CD14-positive monocyte (primary cell): ENCODE results near the gene PHB1. TPM values are rescaled to one million over a fixed set of nuclear protein-coding genes. Genes with fewer than 3 reads are reported as not detected.

ENCODE experiments used
- DNase-seq, 3 donors: peaks; one replicate each; pipeline ENCODE4 v3.0.0-alpha.2; 2011 to 2022
- H2AFZ ChIP-seq: 2 replicates; pipeline ENCODE4 v1.6.0; 2012; ENCODE audit warnings: mild to moderate bottlenecking, low read depth, low read length, inconsistent platforms; ENCODE audit not compliant: insufficient read depth, poor library complexity, severe bottlenecking
- H3K27ac ChIP-seq, 2 donors: 1 replicate in 1 of 2; 2 replicates in 1 of 2; pipeline ENCODE4 v1.5.1; 2012 to 2013; ENCODE audit warnings: low read length in 2 of 2, control low read depth in 1 of 2, inconsistent platforms in 1 of 2, low read depth in 1 of 2, mild to moderate bottlenecking in 1 of 2
- H3K27me3 ChIP-seq, 2 donors: one replicate each; pipeline versions ENCODE4 v1.6.0 to v1.6.1; 2011 to 2013; ENCODE audit warnings: low read length in 2 of 2; ENCODE audit not compliant: control insufficient read depth in 2 of 2, insufficient read depth in 2 of 2
- H3K36me3 ChIP-seq, 2 donors: replicated peaks in 1 of 2; 1 replicate in 1 of 2; 2 replicates in 1 of 2; pipeline versions ENCODE4 v1.5.1 to v1.6.1; 2012 to 2013; ENCODE audit warnings: low read length in 2 of 2, control low read depth in 1 of 2, inconsistent platforms in 1 of 2, mild to moderate bottlenecking in 1 of 2; ENCODE audit not compliant: insufficient read depth in 2 of 2, control insufficient read depth in 1 of 2
- H3K4me1 ChIP-seq, 2 donors: 1 replicate in 1 of 2; 2 replicates in 1 of 2; pipeline versions ENCODE4 v1.5.1 to v1.6.1; 2012 to 2013; ENCODE audit warnings: low read length in 2 of 2, control low read depth in 1 of 2, inconsistent platforms in 1 of 2, mild to moderate bottlenecking in 1 of 2, moderate library complexity in 1 of 2; ENCODE audit not compliant: insufficient read depth in 2 of 2, control insufficient read depth in 1 of 2
- H3K4me2 ChIP-seq: replicated peaks from 2 replicates; pipeline ENCODE3; 2012; ENCODE audit warnings: low read length, moderate library complexity, mild to moderate bottlenecking; ENCODE audit not compliant: poor library complexity, severe bottlenecking; ENCODE audit errors: extremely low read depth
- H3K4me3 ChIP-seq, 3 experiments: fragments of 200-600 bp in 1 of 3; sonication (generic) in 1 of 3; replicated peaks in 1 of 3; 1 replicate in 2 of 3; 2 replicates in 1 of 3; pipeline ENCODE4 v1.5.1; 2011 to 2013; ENCODE audit warnings: low read length in 3 of 3, mild to moderate bottlenecking in 3 of 3, control low read depth in 2 of 3, low read depth in 2 of 3, inconsistent platforms in 1 of 3, moderate library complexity in 1 of 3
- H3K79me2 ChIP-seq: 2 replicates; pipeline ENCODE4 v1.6.0; 2012; ENCODE audit warnings: mild to moderate bottlenecking, control low read depth, inconsistent platforms, low read length, moderate library complexity; ENCODE audit not compliant: insufficient read depth
- H3K9ac ChIP-seq: 2 replicates; pipeline ENCODE4 v1.6.0; 2017; ENCODE audit warnings: low read length, mild to moderate bottlenecking; ENCODE audit not compliant: insufficient read depth, poor library complexity, severe bottlenecking
- H3K9me3 ChIP-seq, 2 donors: replicated peaks in 1 of 2; 1 replicate in 1 of 2; 2 replicates in 1 of 2; pipeline versions ENCODE4 v1.5.1 to v1.6.1; 2012 to 2013; ENCODE audit warnings: low read length in 2 of 2, control low read depth in 1 of 2; ENCODE audit not compliant: control insufficient read depth in 1 of 2, insufficient read depth in 1 of 2
- H4K20me1 ChIP-seq: 2 replicates; pipeline ENCODE4 v1.6.0; 2012; ENCODE audit warnings: mild to moderate bottlenecking, low read length, control low read depth, moderate library complexity; ENCODE audit not compliant: insufficient read depth
- H3K27ac Mint-ChIP-seq, 7 donors: one replicate each; pipeline ENCODE4 v1.8.0; 2020; ENCODE audit warnings: mild to moderate bottlenecking in 7 of 7, mixed read lengths in 7 of 7, moderate library complexity in 6 of 7, inconsistent platforms in 2 of 7
- H3K27me3 Mint-ChIP-seq, 3 donors: one replicate each; pipeline ENCODE4 v1.8.0; 2021 to 2022; ENCODE audit warnings: low read depth in 3 of 3, mild to moderate bottlenecking in 3 of 3, mixed read lengths in 3 of 3, moderate library complexity in 3 of 3, inconsistent platforms in 1 of 3
- H3K36me3 Mint-ChIP-seq, 2 donors: one replicate each; pipeline ENCODE4 v1.8.0; 2020; ENCODE audit warnings: mixed read lengths in 2 of 2, inconsistent platforms in 1 of 2, mild to moderate bottlenecking in 1 of 2
- H3K4me1 Mint-ChIP-seq: one replicate; pipeline ENCODE4 v1.8.0; 2020; ENCODE audit warnings: mild to moderate bottlenecking, mixed read lengths
- H3K4me3 Mint-ChIP-seq, 2 donors: one replicate each; pipeline ENCODE4 v1.8.0; 2020; ENCODE audit warnings: mild to moderate bottlenecking in 2 of 2, mixed read lengths in 2 of 2, moderate library complexity in 1 of 2
- H3K9me3 Mint-ChIP-seq, 7 donors: one replicate each; pipeline ENCODE4 v1.8.0; 2020 to 2022; ENCODE audit warnings: mixed read lengths in 7 of 7, mild to moderate bottlenecking in 6 of 7, moderate library complexity in 6 of 7, inconsistent platforms in 2 of 7
- CTCF ChIP-seq: fragments of 200-600 bp; IDR thresholded peaks from one replicate; pipeline ENCODE4 v1.8.0; 2022; ENCODE audit warnings: antibody characterized with exemption, mild to moderate bottlenecking
- WGBS: methylation state at CpG from one replicate; pipeline ENCODE4 v1.1.5; 2013; ENCODE audit warnings: missing lambda C conversion rate; ENCODE audit not compliant: insufficient coverage; 5-methylcytosine and 5-hydroxymethylcytosine counted together
- intact Hi-C, 2 donors: fragments of 100-400 bp; cut with micrococcal nuclease; formaldehyde crosslinking; loops; one replicate each; pipeline versions ENCODE4 v1.15.0 to v1.15.1; 2023
- polyA plus RNA-seq, 3 donors: library from polyadenylated mRNA; depleted of rRNA in 1 of 3; unstranded in 2 of 3; stranded (reverse) in 1 of 3; fragments of 300-500 nt in 2 of 3; fragments of >200 nt in 1 of 3; fragmentation: Illumina TruSeq in 2 of 3; gene quantifications; 1 replicate in 2 of 3; 2 replicates in 1 of 3; pipeline ENCODE4 v1.2.3, GENCODE V29; 2012 to 2021

Gene PHB1
- polyA plus RNA-seq, 3 donors, result 57.1 to 89.2 (median 83.9) TPM

DNA sequence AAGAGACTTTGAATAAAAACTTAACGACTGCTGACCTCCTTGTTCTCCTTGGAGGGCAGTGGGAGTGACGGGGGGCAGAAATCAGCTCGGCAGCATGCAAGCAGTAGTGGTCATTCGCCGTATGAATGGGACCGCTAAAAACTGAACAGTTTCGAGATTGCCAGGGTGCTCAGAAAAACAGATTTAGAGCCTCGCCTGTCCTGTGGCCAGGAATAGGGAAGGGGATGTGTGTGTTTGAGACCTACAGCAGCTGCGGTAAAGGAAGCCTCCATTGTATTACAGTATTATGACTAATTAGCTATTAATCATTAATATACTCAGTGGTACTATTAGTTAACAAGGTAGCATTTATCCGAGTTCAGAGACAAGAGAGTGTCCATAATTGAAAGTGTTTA lies 52.0 kb downstream of the PHB1 start:
- peaks cover 0 to 2% (median 0%) of the 10 kb centered on the region in 3 donors for H3K27me3 Mint-ChIP-seq
- no peaks in the 10 kb centered on the region for H3K36me3 ChIP-seq
- peak overlapping the region; percentile 87 for H2AFZ ChIP-seq
- 0% methylated on average over 7 of the region's 10 CpGs for WGBS
- peaks cover 35% of the 10 kb centered on the region for H4K20me1 ChIP-seq
- H3K27ac Mint-ChIP-seq, result peak overlapping the region; percentile 61 to 93 (median 87)
- intact Hi-C loops, result loop anchor here (5.0 kb wide), 2 partner anchors 35 to 45 kb away; no protein-coding TSS in a partner anchor
- peaks cover 0 to 3% (median 0%) of the 10 kb centered on the region in 7 donors for H3K9me3 Mint-ChIP-seq
- peak overlapping the region; percentile 90 for H3K4me2 ChIP-seq
- H3K36me3 Mint-ChIP-seq, result peaks cover 0 to 5% of the 10 kb centered on the region in 2 donors
- peak in 2 of 3 donors; percentile 11 to 39 for DNase-seq
- TF ChIP-seq CTCF, result no peak
- H3K4me3 Mint-ChIP-seq, result peak overlapping the region; percentile 84 to 94
- peaks cover 39% of the 10 kb centered on the region for H3K79me2 ChIP-seq
- H3K9ac ChIP-seq, result peak overlapping the region; percentile 93
- peaks cover 36 to 39% of the 10 kb centered on the region in 2 donors for H3K4me1 ChIP-seq
- H3K4me3 ChIP-seq, result peak overlapping the region; percentile 78 to 94 (median 81)
- no peaks in the 10 kb centered on the region for H3K9me3 ChIP-seq
- H3K27me3 ChIP-seq, result no peaks in the 10 kb centered on the region
- peak overlapping the region; percentile 48 to 71 for H3K27ac ChIP-seq
- H3K4me1 Mint-ChIP-seq, result peaks cover 43% of the 10 kb centered on the region

DNA sequence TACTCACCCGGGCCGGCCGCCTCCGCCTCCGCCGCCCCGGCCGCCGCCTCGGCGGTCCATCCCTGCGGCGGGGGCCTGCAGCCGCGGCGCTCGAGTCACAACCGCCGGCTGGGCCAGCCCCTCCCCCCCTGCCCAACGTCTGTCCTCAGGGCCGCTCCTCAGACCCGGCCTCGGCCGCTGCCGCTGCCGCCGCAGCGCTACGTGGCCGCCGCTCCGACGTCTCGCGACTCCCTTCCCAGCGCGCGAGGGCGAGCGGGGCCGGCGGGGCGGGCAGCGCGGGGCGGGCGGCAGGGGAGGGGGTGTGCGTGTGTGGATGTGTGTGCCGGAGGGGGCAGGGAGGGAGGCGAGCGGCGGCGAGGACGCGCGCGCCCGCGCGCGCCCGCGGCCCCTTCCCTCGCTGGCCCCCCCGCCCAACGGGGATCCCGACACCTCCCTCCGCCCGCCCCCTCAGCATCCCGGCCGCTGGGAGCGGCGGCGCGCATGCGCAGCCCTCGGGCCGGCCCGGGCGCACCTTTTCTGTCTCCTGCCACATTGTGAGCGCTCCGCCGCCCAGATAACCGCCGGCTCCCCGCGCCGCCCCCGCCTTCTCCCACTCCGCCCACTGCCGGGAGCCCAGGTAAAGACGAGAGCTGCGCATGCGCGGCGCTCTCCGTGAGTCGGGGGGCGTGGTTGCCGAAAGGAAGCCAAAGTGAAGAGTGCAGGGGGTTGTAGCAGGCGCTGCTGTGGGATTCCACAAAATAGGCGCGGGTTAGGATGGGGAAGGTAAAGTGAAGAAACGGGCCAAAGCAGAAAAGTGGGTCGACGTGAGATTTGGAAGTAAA lies 52.6 kb downstream of the PHB1 start, which contains the start of gene ZNF652:
Gene ZNF652, minus strand, starts transcription at position 349 of the 821 bp plus-strand sequence. CDS start 44,525 bp downstream, outside the sequence.
- H3K4me1 Mint-ChIP-seq, result peaks cover 45% of the 10 kb centered on the region
- peak within 1 kb of the TSS; percentile 88 to 96 (median 95) for H3K27ac Mint-ChIP-seq
- peaks cover 45% of the 10 kb centered on the region for H3K79me2 ChIP-seq
- no peak for TF ChIP-seq CTCF
- H3K9ac ChIP-seq, result peak within 1 kb of the TSS; percentile 93
- H3K36me3 Mint-ChIP-seq, result peaks cover 0 to 5% of the 10 kb centered on the region in 2 donors
- H3K4me1 ChIP-seq, result peaks cover 36 to 42% of the 10 kb centered on the region in 2 donors
- H4K20me1 ChIP-seq, result peaks cover 41% of the 10 kb centered on the region
- peak within 1 kb of the TSS; percentile 90 for H3K4me2 ChIP-seq
- WGBS, result under 1% methylated on average over 101 of the region's 106 CpGs
- H3K4me3 ChIP-seq, result peak within 1 kb of the TSS; percentile 94 to 98 (median 97)
- intact Hi-C loops, result loop anchor here (5.0 kb wide), 2 partner anchors 35 to 45 kb away; no protein-coding TSS in a partner anchor
- H2AFZ ChIP-seq, result peak within 1 kb of the TSS; percentile 87
- no peaks in the 10 kb centered on the region for H3K9me3 ChIP-seq
- peaks cover 0 to 3% (median 0%) of the 10 kb centered on the region in 7 donors for H3K9me3 Mint-ChIP-seq
- peak within 1 kb of the TSS; percentile 90 to 99 for H3K4me3 Mint-ChIP-seq
- no peaks in the 10 kb centered on the region for H3K36me3 ChIP-seq
- peaks cover 0 to 2% (median 0%) of the 10 kb centered on the region in 3 donors for H3K27me3 Mint-ChIP-seq
- H3K27me3 ChIP-seq, result no peaks in the 10 kb centered on the region
- H3K27ac ChIP-seq, result peak within 1 kb of the TSS; percentile 75 to 89
- DNase-seq, result peak; percentile 69 to 81 (median 73)
